Measurements from ENCODE around the gene IL1R2.

The IL1R2 gene

GRCh38 chr2:102027036-102027980 lies 35.5 kb downstream of the IL1R2 start:
- POLR2A ChIA-PET = no interaction called here
- TF ChIP-seq REST (tag by site-specific recombination; IDR thresholded peaks at IDR 0.05) = no peak
- TF ChIP-seq ZNF341 (tag by site-specific recombination; IDR thresholded peaks at IDR 0.05; ENCODE audit: low read depth) = no peak
- no peak for TF ChIP-seq ZNF404 (tag by site-specific recombination; IDR thresholded peaks at IDR 0.05)
- TF ChIP-seq MZF1 (tag by site-specific recombination; IDR thresholded peaks at IDR 0.05; ENCODE audit: borderline replicate concordance) = no peak
- TF ChIP-seq, protein P1, sequence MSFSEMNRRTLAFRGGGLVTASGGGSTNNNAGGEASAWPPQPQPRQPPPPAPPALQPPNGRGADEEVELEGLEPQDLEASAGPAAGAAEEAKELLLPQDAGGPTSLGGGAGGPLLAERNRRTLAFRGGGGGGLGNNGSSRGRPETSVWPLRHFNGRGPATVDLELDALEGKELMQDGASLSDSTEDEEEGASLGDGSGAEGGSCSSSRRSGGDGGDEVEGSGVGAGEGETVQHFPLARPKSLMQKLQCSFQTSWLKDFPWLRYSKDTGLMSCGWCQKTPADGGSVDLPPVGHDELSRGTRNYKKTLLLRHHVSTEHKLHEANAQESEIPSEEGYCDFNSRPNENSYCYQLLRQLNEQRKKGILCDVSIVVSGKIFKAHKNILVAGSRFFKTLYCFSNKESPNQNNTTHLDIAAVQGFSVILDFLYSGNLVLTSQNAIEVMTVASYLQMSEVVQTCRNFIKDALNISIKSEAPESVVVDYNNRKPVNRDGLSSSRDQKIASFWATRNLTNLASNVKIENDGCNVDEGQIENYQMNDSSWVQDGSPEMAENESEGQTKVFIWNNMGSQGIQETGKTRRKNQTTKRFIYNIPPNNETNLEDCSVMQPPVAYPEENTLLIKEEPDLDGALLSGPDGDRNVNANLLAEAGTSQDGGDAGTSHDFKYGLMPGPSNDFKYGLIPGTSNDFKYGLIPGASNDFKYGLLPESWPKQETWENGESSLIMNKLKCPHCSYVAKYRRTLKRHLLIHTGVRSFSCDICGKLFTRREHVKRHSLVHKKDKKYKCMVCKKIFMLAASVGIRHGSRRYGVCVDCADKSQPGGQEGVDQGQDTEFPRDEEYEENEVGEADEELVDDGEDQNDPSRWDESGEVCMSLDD (tag by site-specific recombination; IDR thresholded peaks at IDR 0.05) = no peak
- TF ChIP-seq ZNF501 (tag by site-specific recombination; IDR thresholded peaks at IDR 0.05) = no peak
- TF ChIP-seq BCL11A (tag by site-specific recombination; IDR thresholded peaks at IDR 0.05; ENCODE audit: low read depth) = no peak
- TF ChIP-seq GFI1B (tag by site-specific recombination; IDR thresholded peaks at IDR 0.05) = no peak
- TF ChIP-seq ZNF585B (tag by site-specific recombination; IDR thresholded peaks at IDR 0.05) = no peak
- no peak for TF ChIP-seq ZFP69B (tag by site-specific recombination; IDR thresholded peaks at IDR 0.05)
- no peak for TF ChIP-seq ZNF48 (tag by site-specific recombination; IDR thresholded peaks at IDR 0.05)
- TF ChIP-seq KLF9 (tag by site-specific recombination; IDR thresholded peaks at IDR 0.05; ENCODE audit: low read depth) = no peak
- TF ChIP-seq, protein P2, sequence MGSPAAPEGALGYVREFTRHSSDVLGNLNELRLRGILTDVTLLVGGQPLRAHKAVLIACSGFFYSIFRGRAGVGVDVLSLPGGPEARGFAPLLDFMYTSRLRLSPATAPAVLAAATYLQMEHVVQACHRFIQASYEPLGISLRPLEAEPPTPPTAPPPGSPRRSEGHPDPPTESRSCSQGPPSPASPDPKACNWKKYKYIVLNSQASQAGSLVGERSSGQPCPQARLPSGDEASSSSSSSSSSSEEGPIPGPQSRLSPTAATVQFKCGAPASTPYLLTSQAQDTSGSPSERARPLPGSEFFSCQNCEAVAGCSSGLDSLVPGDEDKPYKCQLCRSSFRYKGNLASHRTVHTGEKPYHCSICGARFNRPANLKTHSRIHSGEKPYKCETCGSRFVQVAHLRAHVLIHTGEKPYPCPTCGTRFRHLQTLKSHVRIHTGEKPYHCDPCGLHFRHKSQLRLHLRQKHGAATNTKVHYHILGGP (tag by site-specific recombination; IDR thresholded peaks at IDR 0.05) = no peak
- Histone ChIP-seq H3K9me3 (ENCODE audit: control insufficient read depth, insufficient read depth, low read depth, low read length) (no peaks in the 10 kb centered on the region), H3K27ac (ENCODE audit: extremely low read depth, low read depth, low read length) (no peak overlapping the region), H3K36me3 (ENCODE audit: control insufficient read depth in 2 of 2, insufficient read depth in 1 of 2, low read length in 2 of 2) (no peaks in the 10 kb centered on the region), H3K4me3 (ENCODE audit: low read depth, low read length) (no peak overlapping the region), H3K4me1 (ENCODE audit: control insufficient read depth, insufficient read depth, low read length) (no peaks in the 10 kb centered on the region)
- CTCF ChIA-PET = interaction anchor here (0.6 to 3.4 kb wide), 7 partner anchors 22 to 676 kb away, joined by 3 to 33 read pairs (median 3); no protein-coding TSS in a partner anchor

DNA sequence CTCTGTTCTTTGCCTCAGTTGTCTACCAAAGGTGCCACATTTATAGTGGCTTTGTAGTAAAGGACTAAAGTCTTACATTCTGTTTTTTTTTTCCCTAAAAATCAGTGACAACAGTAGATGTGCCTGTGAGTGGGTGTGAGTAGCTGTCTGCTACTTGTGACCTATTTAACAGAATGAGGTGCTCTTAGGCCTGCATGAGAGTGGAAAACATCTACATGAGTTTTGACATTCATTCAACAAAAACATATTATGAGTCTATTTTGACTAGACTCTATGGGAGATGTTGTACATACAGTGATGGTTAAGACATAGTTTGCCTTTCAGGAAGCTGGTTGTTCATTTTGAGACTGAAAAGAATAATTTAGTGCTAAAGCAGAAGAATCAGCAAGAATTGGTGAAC lies 36.7 kb downstream of the IL1R2 start:
- ChIA-PET POLR2A (no interaction called here), CTCF (no interaction called here)
- no peaks in the 10 kb centered on the region for H3K9me3 ChIP-seq (ENCODE audit: control insufficient read depth, insufficient read depth, low read depth, low read length)
- no peak for TF ChIP-seq YY2 (tag by site-specific recombination; IDR thresholded peaks at IDR 0.05)
- no peak for TF ChIP-seq ZNF426 (tag by site-specific recombination; IDR thresholded peaks at IDR 0.05)
- TF ChIP-seq, protein P3, sequence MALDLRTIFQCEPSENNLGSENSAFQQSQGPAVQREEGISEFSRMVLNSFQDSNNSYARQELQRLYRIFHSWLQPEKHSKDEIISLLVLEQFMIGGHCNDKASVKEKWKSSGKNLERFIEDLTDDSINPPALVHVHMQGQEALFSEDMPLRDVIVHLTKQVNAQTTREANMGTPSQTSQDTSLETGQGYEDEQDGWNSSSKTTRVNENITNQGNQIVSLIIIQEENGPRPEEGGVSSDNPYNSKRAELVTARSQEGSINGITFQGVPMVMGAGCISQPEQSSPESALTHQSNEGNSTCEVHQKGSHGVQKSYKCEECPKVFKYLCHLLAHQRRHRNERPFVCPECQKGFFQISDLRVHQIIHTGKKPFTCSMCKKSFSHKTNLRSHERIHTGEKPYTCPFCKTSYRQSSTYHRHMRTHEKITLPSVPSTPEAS (tag by site-specific recombination; IDR thresholded peaks at IDR 0.05) = no peak
- TF ChIP-seq, protein P4, sequence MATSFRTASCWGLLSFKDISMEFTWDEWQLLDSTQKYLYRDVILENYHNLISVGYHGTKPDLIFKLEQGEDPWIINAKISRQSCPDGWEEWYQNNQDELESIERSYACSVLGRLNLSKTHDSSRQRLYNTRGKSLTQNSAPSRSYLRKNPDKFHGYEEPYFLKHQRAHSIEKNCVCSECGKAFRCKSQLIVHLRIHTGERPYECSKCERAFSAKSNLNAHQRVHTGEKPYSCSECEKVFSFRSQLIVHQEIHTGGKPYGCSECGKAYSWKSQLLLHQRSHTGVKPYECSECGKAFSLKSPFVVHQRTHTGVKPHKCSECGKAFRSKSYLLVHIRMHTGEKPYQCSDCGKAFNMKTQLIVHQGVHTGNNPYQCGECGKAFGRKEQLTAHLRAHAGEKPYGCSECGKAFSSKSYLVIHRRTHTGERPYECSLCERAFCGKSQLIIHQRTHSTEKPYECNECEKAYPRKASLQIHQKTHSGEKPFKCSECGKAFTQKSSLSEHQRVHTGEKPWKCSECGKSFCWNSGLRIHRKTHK (tag by site-specific recombination; IDR thresholded peaks at IDR 0.05) = no peak
- TF ChIP-seq, protein P5, sequence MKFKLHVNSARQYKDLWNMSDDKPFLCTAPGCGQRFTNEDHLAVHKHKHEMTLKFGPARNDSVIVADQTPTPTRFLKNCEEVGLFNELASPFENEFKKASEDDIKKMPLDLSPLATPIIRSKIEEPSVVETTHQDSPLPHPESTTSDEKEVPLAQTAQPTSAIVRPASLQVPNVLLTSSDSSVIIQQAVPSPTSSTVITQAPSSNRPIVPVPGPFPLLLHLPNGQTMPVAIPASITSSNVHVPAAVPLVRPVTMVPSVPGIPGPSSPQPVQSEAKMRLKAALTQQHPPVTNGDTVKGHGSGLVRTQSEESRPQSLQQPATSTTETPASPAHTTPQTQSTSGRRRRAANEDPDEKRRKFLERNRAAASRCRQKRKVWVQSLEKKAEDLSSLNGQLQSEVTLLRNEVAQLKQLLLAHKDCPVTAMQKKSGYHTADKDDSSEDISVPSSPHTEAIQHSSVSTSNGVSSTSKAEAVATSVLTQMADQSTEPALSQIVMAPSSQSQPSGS (tag by site-specific recombination; IDR thresholded peaks at IDR 0.05; ENCODE audit: low read depth) = no peak

More for the DNA sequence above, 36.7 kb downstream of the IL1R2 start:
- no peak overlapping the region for H3K27ac ChIP-seq (ENCODE audit: extremely low read depth, low read depth, low read length)
- no peaks in the 10 kb centered on the region for H3K36me3 ChIP-seq (ENCODE audit: control insufficient read depth in 2 of 2, insufficient read depth in 1 of 2, low read length in 2 of 2)
- H3K4me1 ChIP-seq (ENCODE audit: control insufficient read depth, insufficient read depth, low read length) = no peaks in the 10 kb centered on the region
- H3K4me3 ChIP-seq (ENCODE audit: low read depth, low read length) = no peak overlapping the region

Data from HEK293 (cell line).